MCF 10A (cell line): ENCODE measurements around the gene PGP. TPM values are rescaled to one million over a fixed set of nuclear protein-coding genes. Genes with fewer than 3 reads are reported as not detected.

Source experiments
- BruUV-seq: library from RNA; stranded (reverse); fragments of 400-500 nt; replicated peaks from 2 replicates; lab custom pipeline; 2021; lab: Mats Ljungman, UMichigan
- CTCF ChIA-PET: fragments of 300-600 bp; sonication (Branson Sonifier 250); formaldehyde crosslinking; extraction: SDS; loops from one replicate; lab custom pipeline; 2021; ENCODE audit warnings: antibody characterized with exemption, inconsistent platforms; lab: Yijun Ruan, JAX
- POLR2A ChIA-PET: fragments of 300-600, 350-650 bp; sonication (Branson Sonifier 250); formaldehyde crosslinking; extraction: SDS; loops from one replicate; lab custom pipeline; 2020; ENCODE audit warnings: antibody characterized with exemption, inconsistent platforms; lab: Yijun Ruan, JAX
- DNase-seq: peaks from one replicate; pipeline ENCODE4 v3.0.0-alpha.2; 2018; ENCODE audit not compliant: unreplicated experiment
- H3K27ac Mint-ChIP-seq: one replicate; pipeline ENCODE4 v1.8.0; 2022; ENCODE audit warnings: mild to moderate bottlenecking, low read depth, mixed read lengths; ENCODE audit not compliant: unreplicated experiment
- H3K27me3 Mint-ChIP-seq: one replicate; pipeline ENCODE4 v1.8.0; 2022; ENCODE audit warnings: mixed read lengths; ENCODE audit not compliant: insufficient read depth, unreplicated experiment
- H3K36me3 Mint-ChIP-seq: one replicate; pipeline ENCODE4 v1.8.0; 2022; ENCODE audit warnings: mild to moderate bottlenecking, moderate library complexity, mixed read lengths; ENCODE audit not compliant: insufficient read depth, unreplicated experiment
- H3K4me1 Mint-ChIP-seq: one replicate; pipeline ENCODE4 v1.8.0; 2022; ENCODE audit warnings: mixed read lengths; ENCODE audit not compliant: insufficient read depth, unreplicated experiment
- H3K4me3 Mint-ChIP-seq: one replicate; pipeline ENCODE4 v1.8.0; 2022; ENCODE audit warnings: mild to moderate bottlenecking, moderate library complexity, mixed read lengths; ENCODE audit not compliant: unreplicated experiment
- H3K9me3 Mint-ChIP-seq: one replicate; pipeline ENCODE4 v1.8.0; 2022; ENCODE audit warnings: mixed read lengths; ENCODE audit not compliant: unreplicated experiment
- intact Hi-C: fragments of 100-400 bp; cut with micrococcal nuclease; formaldehyde crosslinking; loops from 2 replicates; pipeline ENCODE4 v1.14.1; 2022
- total RNA-seq: library from RNA; stranded (reverse); gene quantifications from 2 replicates; pipeline ENCODE4 v1.2.3, GENCODE V29; 2022
- TF ChIP-seq, protein P1 (sequence below): fragments of 200-600 bp; IDR thresholded peaks from one replicate; pipeline ENCODE4 v1.8.0; 2022; ENCODE audit warnings: antibody characterized with exemption, mild to moderate bottlenecking; ENCODE audit not compliant: unreplicated experiment

The PGP gene
- total RNA-seq, 1 experiment from 2014 or later, result 12.0 TPM

- ChIA-PET POLR2A (interaction anchor here (1.0 to 4.9 kb wide), 15 partner anchors 8 to 249 kb away, joined by 4 to 58 read pairs (median 15); partner anchors contain the start of genes E4F1, PGP, RNPS1 and TRAF7), CTCF (interaction anchor here (0.6 to 2.3 kb wide), 3 partner anchors 58 to 158 kb away, joined by 3 to 7 read pairs (median 4); no protein-coding TSS in a partner anchor)
- no peak for DNase-seq
- no peaks in the 10 kb centered on the region for H3K4me1 Mint-ChIP-seq
- H3K27ac Mint-ChIP-seq, result peak overlapping the region; percentile 57
- TF ChIP-seq, protein P1, sequence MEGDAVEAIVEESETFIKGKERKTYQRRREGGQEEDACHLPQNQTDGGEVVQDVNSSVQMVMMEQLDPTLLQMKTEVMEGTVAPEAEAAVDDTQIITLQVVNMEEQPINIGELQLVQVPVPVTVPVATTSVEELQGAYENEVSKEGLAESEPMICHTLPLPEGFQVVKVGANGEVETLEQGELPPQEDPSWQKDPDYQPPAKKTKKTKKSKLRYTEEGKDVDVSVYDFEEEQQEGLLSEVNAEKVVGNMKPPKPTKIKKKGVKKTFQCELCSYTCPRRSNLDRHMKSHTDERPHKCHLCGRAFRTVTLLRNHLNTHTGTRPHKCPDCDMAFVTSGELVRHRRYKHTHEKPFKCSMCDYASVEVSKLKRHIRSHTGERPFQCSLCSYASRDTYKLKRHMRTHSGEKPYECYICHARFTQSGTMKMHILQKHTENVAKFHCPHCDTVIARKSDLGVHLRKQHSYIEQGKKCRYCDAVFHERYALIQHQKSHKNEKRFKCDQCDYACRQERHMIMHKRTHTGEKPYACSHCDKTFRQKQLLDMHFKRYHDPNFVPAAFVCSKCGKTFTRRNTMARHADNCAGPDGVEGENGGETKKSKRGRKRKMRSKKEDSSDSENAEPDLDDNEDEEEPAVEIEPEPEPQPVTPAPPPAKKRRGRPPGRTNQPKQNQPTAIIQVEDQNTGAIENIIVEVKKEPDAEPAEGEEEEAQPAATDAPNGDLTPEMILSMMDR, result no peak
- H3K27me3 Mint-ChIP-seq, result no peaks in the 10 kb centered on the region
- H3K9me3 Mint-ChIP-seq, result no peaks in the 10 kb centered on the region
- intact Hi-C loops, result no loop called here
- BruUV-seq, result no TSS peak
- H3K36me3 Mint-ChIP-seq, result peaks cover 65% of the 10 kb centered on the region
- H3K4me3 Mint-ChIP-seq, result no peak overlapping the region
Measured at GRCh38 chr16:2252806-2253148, 38.1 kb upstream of the PGP start.

DNA sequence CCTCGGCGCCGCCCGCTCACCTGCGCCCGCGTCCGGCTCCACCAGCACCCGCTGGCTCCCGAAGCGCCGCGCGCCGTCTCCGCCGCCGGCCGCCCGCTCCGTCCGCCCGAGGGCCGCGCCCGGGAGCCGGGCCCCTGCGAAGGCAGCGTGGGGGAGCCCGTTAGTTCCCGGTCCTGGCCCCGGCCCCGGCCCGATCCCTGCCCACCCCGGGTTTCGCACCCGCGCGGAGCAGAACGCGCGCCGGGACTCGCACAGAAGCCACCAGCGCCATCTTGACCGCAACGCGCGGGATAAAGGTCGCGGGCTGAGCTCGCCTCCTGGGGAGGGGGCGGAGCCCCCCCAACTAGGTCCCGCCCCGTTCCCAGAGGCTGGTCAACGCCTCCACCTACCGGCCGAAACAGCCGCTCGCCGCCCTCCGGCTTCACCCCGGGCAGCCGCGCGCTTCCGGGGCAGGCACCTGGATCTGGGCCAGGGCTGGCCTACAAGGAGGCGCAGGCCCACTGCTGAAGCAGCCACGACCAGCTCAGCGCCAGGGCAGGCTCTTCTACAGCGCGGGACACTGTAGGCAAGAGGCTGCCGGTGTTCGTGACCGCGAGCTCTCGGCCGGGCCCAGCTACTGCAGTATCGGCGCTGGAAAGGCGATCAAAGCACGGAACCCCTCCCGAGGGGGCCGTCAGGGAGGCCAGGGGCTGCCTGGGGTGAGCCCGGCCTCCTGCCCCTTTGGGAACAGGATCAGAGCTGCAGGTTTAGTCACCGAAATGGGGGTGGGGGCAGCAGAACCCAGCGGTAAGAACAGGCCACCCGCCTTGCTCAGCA is 36.9 kb upstream of the PGP start, which contains the start of gene ECI1:
TSS of gene ECI1 (minus strand) at position 292 of the 816 bp plus-strand sequence. CDS start at position 271, 21 bp downstream.
- Mint-ChIP-seq H3K4me3 (peak within 1 kb of the TSS; percentile 92), H3K4me1 (no peaks in the 10 kb centered on the region), H3K9me3 (no peaks in the 10 kb centered on the region), H3K36me3 (peaks cover 53% of the 10 kb centered on the region), H3K27me3 (no peaks in the 10 kb centered on the region), H3K27ac (peak within 1 kb of the TSS; percentile 91)
- ChIA-PET CTCF (interaction anchor here (0.5 to 1.5 kb wide), 12 partner anchors 8 to 752 kb away, joined by 3 to 7 read pairs (median 4); partner anchors contain the start of gene PGP), POLR2A (interaction anchor here (0.5 to 4.9 kb wide), 37 partner anchors 9 to 507 kb away, joined by 3 to 58 read pairs (median 6); partner anchors contain the start of genes AMDHD2, ATP6V0C, CCNF and DNASE1L2)
- TF ChIP-seq, protein P1, result peak; percentile 51
- intact Hi-C loops, result loop anchor here (2.0 kb wide), 1 partner anchor 27 kb away; no protein-coding TSS in a partner anchor
- no TSS peak for BruUV-seq
- DNase-seq, result peak; percentile 94

DNA sequence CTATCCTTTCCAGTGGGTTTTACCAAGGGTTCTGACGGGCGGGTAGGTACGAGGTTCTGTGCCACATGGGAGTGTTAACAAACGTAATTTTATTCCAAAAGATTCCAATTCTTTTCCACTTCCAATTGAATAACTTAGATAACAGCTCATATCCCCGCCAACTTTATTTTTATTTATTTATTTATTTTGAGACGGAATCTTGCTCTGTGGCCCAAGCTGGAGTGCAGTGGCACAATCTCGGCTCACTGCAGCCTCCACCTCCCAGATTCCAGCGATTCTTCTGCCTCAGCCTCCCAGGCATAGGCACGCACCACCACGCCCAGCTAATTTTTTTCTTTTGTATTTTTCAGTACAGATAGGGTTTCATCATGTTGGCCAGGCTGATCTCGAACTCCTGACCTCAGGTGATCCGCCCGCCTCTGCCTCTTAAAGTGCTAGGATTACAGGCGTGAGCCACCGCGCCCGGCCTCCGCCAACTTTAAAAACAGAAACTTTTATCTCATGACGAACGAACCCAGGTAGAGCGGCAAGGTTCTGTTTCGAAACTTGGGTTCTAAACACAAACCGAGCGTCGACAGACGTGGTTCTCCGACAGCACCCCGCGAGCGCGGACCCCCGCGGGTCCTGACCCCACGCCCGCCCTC is 36.1 kb upstream of the PGP start:
- H3K9me3 Mint-ChIP-seq, result no peaks in the 10 kb centered on the region
- BruUV-seq, result TSS peak; percentile 46
- DNase-seq, result peak; percentile 55
- H3K27ac Mint-ChIP-seq, result peak overlapping the region; percentile 91
- intact Hi-C loops, result loop anchor here (2.0 kb wide), 1 partner anchor 26 kb away; no protein-coding TSS in a partner anchor
- POLR2A ChIA-PET, result interaction anchor here (0.5 to 4.9 kb wide), 31 partner anchors 8 to 1207 kb away, joined by 3 to 58 read pairs (median 7); partner anchors contain the start of genes ATP6V0C, CCNF, DNASE1L2 and E4F1
- H3K4me1 Mint-ChIP-seq, result no peaks in the 10 kb centered on the region
- no peaks in the 10 kb centered on the region for H3K27me3 Mint-ChIP-seq
- CTCF ChIA-PET, result interaction anchor here (0.6 to 1.5 kb wide), 7 partner anchors 10 to 280 kb away, joined by 3 to 6 read pairs (median 4); partner anchors contain the start of gene PGP
- TF ChIP-seq, protein P1, result no peak
- H3K36me3 Mint-ChIP-seq, result peaks cover 50% of the 10 kb centered on the region
- H3K4me3 Mint-ChIP-seq, result peak overlapping the region; percentile 92
